Thyroid gland (tissue), 4 donors: ENCODE measurements around the gene PLXDC2.

Experiments
- CTCF ChIP-seq, 6 experiments: fragments of 200-600 bp in 3 of 6; fragments of 450-650 bp in 3 of 6; sonication (generic) in 3 of 6; IDR thresholded peaks; one replicate each; pipeline ENCODE4 v1.5.1; 2016 to 2019; ENCODE audit warnings: antibody characterized with exemption in 6 of 6, mild to moderate bottlenecking in 2 of 6, inconsistent platforms in 1 of 6, moderate library complexity in 1 of 6
- POLR2A ChIP-seq, 2 donors: fragments of 450-650 bp; IDR thresholded peaks; one replicate each; pipeline ENCODE4 v1.6.1; 2017; ENCODE audit warnings: antibody characterized with exemption in 2 of 2, mild to moderate bottlenecking in 2 of 2, moderate library complexity in 1 of 2

- TF ChIP-seq CTCF (IDR thresholded peaks at IDR 0.05): no peak
- TF ChIP-seq POLR2A (IDR thresholded peaks at IDR 0.05): no peak
These were observed 312.6 kb downstream of the PLXDC2 start for GRCh38 chr10:20128811-20129210.
